Measurements from ENCODE around the gene CRY2.

Gene CRY2

DNA sequence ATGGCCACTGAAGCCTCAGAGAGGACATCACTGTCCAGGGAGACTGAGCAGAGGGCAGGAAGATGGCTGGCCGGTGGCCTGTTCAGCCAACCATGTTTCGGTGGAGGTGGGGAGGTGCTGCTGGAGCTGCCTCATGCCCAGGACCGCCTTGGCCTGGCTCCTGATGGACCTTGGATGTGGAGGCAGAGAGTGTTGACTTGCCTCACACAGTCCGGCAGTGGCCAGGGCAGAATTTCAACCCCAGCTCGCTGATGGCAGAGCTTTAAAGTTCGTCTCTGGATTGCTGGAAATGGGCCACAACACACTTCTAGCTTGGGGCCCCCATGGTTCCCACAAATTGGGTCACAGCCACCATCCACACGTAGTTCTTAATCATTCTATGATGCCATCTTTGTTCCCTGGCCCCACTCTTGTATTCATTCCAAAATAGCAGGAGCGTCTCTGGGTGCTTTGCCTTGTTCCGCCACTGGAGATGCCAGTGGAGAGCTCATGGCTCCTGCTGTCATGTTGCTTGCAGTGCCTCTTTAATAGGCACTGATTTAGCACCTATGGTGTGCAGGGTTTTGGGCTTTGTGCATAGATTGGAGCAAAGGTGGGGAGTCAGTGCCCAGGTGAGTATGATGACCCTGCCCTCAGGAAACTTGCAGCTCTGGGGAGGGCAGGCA is 43.7 kb downstream of the CRY2 start:
- in situ Hi-C loops (cut with MboI; ENCODE audit: low pct_unique_long_range_greater_than_20kb, low sequenced_read_pairs, unreplicated experiment) = no loop called here
- no peak for DNase-seq (ENCODE audit: low spot score)
- TF ChIP-seq, protein P1, sequence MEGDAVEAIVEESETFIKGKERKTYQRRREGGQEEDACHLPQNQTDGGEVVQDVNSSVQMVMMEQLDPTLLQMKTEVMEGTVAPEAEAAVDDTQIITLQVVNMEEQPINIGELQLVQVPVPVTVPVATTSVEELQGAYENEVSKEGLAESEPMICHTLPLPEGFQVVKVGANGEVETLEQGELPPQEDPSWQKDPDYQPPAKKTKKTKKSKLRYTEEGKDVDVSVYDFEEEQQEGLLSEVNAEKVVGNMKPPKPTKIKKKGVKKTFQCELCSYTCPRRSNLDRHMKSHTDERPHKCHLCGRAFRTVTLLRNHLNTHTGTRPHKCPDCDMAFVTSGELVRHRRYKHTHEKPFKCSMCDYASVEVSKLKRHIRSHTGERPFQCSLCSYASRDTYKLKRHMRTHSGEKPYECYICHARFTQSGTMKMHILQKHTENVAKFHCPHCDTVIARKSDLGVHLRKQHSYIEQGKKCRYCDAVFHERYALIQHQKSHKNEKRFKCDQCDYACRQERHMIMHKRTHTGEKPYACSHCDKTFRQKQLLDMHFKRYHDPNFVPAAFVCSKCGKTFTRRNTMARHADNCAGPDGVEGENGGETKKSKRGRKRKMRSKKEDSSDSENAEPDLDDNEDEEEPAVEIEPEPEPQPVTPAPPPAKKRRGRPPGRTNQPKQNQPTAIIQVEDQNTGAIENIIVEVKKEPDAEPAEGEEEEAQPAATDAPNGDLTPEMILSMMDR (IDR thresholded peaks at IDR 0.05; ENCODE audit: extremely low read depth, insufficient read depth, missing control alignments) = no peak

- TF ChIP-seq, protein P1 (IDR thresholded peaks at IDR 0.05; ENCODE audit: extremely low read depth, insufficient read depth, missing control alignments) = no peak
- in situ Hi-C loops (cut with MboI; ENCODE audit: low pct_unique_long_range_greater_than_20kb, low sequenced_read_pairs, unreplicated experiment) = no loop called here
- no peak for DNase-seq (ENCODE audit: low spot score)
Measured at GRCh38 chr11:45892856-45893255, 45.6 kb downstream of the CRY2 start.

GRCh38 chr11:45894555-45895247 is 47.4 kb downstream of the CRY2 start:
- no peak for DNase-seq (ENCODE audit: low spot score)
- in situ Hi-C loops (cut with MboI; ENCODE audit: low pct_unique_long_range_greater_than_20kb, low sequenced_read_pairs, unreplicated experiment) = no loop called here
- TF ChIP-seq, protein P1 (IDR thresholded peaks at IDR 0.05; ENCODE audit: extremely low read depth, insufficient read depth, missing control alignments) = no peak

GRCh38 chr11:45895553-45896259 is 48.4 kb downstream of the CRY2 start:
- in situ Hi-C loops (cut with MboI; ENCODE audit: low pct_unique_long_range_greater_than_20kb, low sequenced_read_pairs, unreplicated experiment) = no loop called here
- TF ChIP-seq, protein P1 (IDR thresholded peaks at IDR 0.05; ENCODE audit: extremely low read depth, insufficient read depth, missing control alignments) = no peak
- no peak for DNase-seq (ENCODE audit: low spot score)

DNA sequence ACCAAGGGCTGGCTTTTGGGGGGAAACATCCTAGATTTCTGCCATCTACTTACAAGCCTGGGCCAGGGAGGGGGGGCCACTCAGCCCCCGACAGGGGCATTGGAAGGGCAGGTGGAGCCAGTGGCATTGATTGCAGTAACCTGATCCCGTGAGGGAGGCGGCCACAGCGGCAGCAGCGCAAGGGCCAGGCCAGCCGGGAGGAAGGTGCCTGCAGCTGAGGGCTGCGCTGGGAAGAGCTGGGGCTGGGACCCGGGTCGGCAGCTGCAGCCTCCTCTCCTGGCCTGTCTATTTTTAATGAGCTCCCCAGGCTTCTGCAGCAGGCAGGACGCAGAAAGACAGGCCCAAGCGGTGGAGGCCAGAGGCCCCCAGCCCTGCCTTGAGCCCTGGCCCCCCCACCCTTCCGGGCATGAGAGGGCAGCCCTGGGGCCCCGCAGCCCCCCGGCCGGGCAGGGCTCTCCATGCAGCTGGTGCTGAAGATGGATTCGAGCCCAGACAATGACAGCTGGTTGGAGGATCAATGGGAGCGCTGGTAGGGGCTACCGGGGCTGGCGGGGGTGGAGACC is 49.2 kb downstream of the CRY2 start:
- TF ChIP-seq, protein P1 (IDR thresholded peaks at IDR 0.05; ENCODE audit: extremely low read depth, insufficient read depth, missing control alignments) = no peak
- in situ Hi-C loops (cut with MboI; ENCODE audit: low pct_unique_long_range_greater_than_20kb, low sequenced_read_pairs, unreplicated experiment) = no loop called here
- no peak for DNase-seq (ENCODE audit: low spot score)

DNA sequence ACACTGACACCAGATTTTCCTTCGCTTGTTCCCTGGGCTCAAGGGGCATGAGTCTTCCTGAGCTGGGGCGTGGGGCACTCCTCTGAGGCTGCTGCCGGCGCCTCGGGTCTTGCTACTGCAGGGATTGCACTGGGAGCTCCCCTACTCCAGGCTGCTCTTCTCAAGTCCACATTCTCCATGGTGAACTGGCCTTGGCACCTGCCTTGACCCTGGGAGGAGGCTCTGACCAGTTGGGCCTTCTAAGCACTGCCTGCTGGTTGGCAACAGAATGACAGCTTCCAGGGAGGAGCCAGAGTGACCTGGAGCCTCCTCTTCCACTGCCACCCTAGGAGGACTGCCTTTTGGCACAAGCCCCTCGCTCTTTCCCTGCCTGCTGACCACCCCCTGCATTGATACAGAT is 50.3 kb downstream of the CRY2 start:
- DNase-seq (ENCODE audit: low spot score) = no peak
- TF ChIP-seq, protein P1 (IDR thresholded peaks at IDR 0.05; ENCODE audit: extremely low read depth, insufficient read depth, missing control alignments) = no peak
- in situ Hi-C loops (cut with MboI; ENCODE audit: low pct_unique_long_range_greater_than_20kb, low sequenced_read_pairs, unreplicated experiment) = no loop called here
